ENCODE data around the gene LRIG1. TPM values are rescaled to one million over a fixed set of nuclear protein-coding genes. Genes with fewer than 3 reads are reported as not detected.
A peak's percentile ranks its signal among the peaks of the same experiment; 100 is the strongest.
"Not testable (repeated sequence)": the region's sequence is repeated elsewhere in the genome, so short reads cannot be mapped to it uniquely, and the experiment has no call there.

Gene LRIG1
- polyA plus RNA-seq, 4 donors = 3.5 to 41.0 (median 21.9) TPM

DNA sequence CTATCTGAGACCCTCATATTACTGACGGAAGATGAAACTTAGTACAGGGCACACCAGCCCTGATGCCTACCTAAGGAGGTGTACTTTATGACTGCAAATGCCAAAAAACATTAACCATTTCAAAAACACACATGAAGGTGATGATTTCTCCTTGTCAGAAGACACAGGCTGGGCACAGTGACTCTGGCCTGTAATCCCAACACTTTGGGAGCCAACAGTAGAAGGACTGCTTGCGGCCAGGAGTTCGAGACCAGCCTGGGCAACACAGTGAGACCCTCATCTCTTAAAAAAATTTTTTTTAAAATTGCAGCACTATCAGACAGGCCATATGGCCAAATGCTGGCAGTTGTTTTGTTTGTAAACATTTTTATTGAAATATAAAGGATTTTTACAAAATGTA lies 73.5 kb downstream of the LRIG1 start:
- Histone ChIP-seq H3K36me3 (ENCODE audit: control insufficient read depth in 3 of 3, insufficient read depth in 2 of 3, low read depth in 1 of 3, low read length in 3 of 3) (peaks cover 0 to 31% (median 0%) of the 10 kb centered on the region in 3 donors), H3K27me3 (ENCODE audit: control insufficient read depth in 3 of 3, insufficient read depth in 3 of 3, low read length in 3 of 3) (no peaks in the 10 kb centered on the region), H3K27ac (ENCODE audit: low read depth in 1 of 3, low read length in 2 of 3) (no peak overlapping the region), H3K9me3 (ENCODE audit: control insufficient read depth in 2 of 2, insufficient read depth in 1 of 2, low read depth in 1 of 2, low read length in 1 of 2) (peaks cover 0 to 8% of the 10 kb centered on the region in 2 donors), H3K4me3 (ENCODE audit: low read depth in 1 of 3, low read length in 3 of 3) (no peak overlapping the region), H3K4me1 (ENCODE audit: control insufficient read depth in 3 of 3, insufficient read depth in 2 of 3, low read depth in 1 of 3, low read length in 2 of 3) (peaks cover 0 to 14% (median 3%) of the 10 kb centered on the region in 3 donors)
- 88 to 96% (median 92%) methylated on average over 3 of the region's 3 CpGs for WGBS, 3 donors
- FAIRE-seq (no peak), DNase-seq (no peak)

DNA sequence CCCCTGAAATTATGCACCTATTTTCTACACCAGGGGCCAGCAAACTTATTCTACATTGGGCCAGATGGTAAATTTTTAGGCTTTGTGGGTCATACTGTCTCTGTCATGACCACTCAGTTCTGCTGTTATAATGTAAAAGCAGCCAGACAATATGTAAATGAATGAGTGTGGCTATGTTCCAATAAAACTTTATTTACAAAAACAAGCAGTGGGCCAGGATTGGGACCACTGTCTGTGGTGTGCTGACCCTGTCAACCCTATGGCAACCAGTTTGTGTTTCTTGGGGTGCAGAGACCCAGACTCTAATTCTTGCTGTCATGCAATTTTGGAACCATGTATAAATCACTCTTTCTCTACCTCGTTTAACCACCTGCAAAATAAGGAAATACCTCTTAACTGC lies 74.7 kb downstream of the LRIG1 start:
- H3K27ac ChIP-seq (ENCODE audit: low read depth in 1 of 3, low read length in 2 of 3) = peak overlapping the region in 1 of 3 donors; percentile 17
- H3K9me3 ChIP-seq (ENCODE audit: control insufficient read depth in 2 of 2, insufficient read depth in 1 of 2, low read depth in 1 of 2, low read length in 1 of 2) = peaks cover 0 to 17% of the 10 kb centered on the region in 2 donors
- peaks cover 0 to 8% (median 3%) of the 10 kb centered on the region in 3 donors for H3K4me1 ChIP-seq (ENCODE audit: control insufficient read depth in 3 of 3, insufficient read depth in 2 of 3, low read depth in 1 of 3, low read length in 2 of 3)
- DNase-seq (no peak), FAIRE-seq (no peak)
- no peaks in the 10 kb centered on the region for H3K27me3 ChIP-seq (ENCODE audit: control insufficient read depth in 3 of 3, insufficient read depth in 3 of 3, low read length in 3 of 3)
- H3K4me3 ChIP-seq (ENCODE audit: low read depth in 1 of 3, low read length in 3 of 3) = no peak overlapping the region
- H3K36me3 ChIP-seq (ENCODE audit: control insufficient read depth in 3 of 3, insufficient read depth in 2 of 3, low read depth in 1 of 3, low read length in 3 of 3) = peaks cover 0 to 27% (median 0%) of the 10 kb centered on the region in 3 donors
- WGBS, 3 donors = 38 to 58% (median 38%) methylated on average over 1 of the region's 1 CpG

DNA sequence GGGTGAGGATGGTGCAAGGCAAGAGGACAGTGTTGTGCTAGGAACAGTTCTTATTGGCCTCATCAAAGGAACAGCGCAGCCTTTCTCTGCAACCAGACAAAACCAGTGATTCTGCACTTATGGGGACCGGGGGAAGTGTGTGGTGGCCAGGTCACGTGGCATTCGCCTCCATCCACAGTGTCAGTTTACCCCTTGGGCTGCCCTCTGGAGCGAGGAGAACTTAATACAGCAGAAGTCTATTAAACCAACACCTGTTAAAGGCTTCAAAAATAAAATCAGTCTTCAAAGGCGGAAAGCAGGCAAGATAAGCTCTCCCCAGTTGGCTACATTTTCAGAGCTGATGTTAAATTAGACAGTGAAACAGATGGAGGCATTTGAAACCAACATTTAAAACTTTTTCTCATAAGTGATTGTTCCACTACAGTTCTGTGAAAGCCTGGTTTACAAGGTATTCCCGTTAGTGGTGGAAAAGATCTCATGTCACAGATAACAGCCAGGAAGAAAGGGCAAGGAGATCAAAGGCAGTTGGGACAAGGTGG lies 75.2 kb downstream of the LRIG1 start:
- H3K27me3 ChIP-seq (ENCODE audit: control insufficient read depth in 3 of 3, insufficient read depth in 3 of 3, low read length in 3 of 3) = no peaks in the 10 kb centered on the region
- H3K9me3 ChIP-seq (ENCODE audit: control insufficient read depth in 2 of 2, insufficient read depth in 1 of 2, low read depth in 1 of 2, low read length in 1 of 2) = peaks cover 0 to 21% of the 10 kb centered on the region in 2 donors
- FAIRE-seq (no peak), DNase-seq (no peak)
- peaks cover 0 to 8% (median 3%) of the 10 kb centered on the region in 3 donors for H3K4me1 ChIP-seq (ENCODE audit: control insufficient read depth in 3 of 3, insufficient read depth in 2 of 3, low read depth in 1 of 3, low read length in 2 of 3)
- no peak overlapping the region for H3K4me3 ChIP-seq (ENCODE audit: low read depth in 1 of 3, low read length in 3 of 3)
- peak overlapping the region in 1 of 3 donors; percentile 17 for H3K27ac ChIP-seq (ENCODE audit: low read depth in 1 of 3, low read length in 2 of 3)
- peaks cover 0 to 23% (median 0%) of the 10 kb centered on the region in 3 donors for H3K36me3 ChIP-seq (ENCODE audit: control insufficient read depth in 3 of 3, insufficient read depth in 2 of 3, low read depth in 1 of 3, low read length in 3 of 3)
- 69 to 83% (median 74%) methylated on average over 7 of the region's 7 CpGs for WGBS, 3 donors

DNA sequence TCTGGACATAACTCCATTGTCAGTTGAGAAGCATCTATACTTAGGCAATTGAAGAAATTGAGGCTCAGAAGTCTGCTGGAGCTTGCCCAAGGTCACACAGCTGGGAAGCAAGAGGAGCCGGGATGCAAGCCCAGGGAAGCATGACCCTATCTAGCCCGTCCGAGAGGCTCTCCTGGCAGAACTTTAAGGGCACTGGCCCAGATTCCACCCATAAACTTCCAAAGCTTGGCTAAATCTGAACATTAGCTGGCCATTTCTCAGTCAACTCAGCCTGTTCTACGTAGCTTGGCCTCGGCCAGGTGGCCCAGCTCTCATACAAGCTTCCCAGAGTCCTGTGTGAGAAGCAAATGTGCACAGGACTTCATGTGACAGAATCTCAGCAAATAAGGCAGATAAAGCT lies 75.8 kb downstream of the LRIG1 start:
- Histone ChIP-seq H3K9me3 (ENCODE audit: control insufficient read depth in 2 of 2, insufficient read depth in 1 of 2, low read depth in 1 of 2, low read length in 1 of 2) (peaks cover 0 to 23% of the 10 kb centered on the region in 2 donors), H3K4me3 (ENCODE audit: low read depth in 1 of 3, low read length in 3 of 3) (no peak overlapping the region), H3K27me3 (ENCODE audit: control insufficient read depth in 3 of 3, insufficient read depth in 3 of 3, low read length in 3 of 3) (no peaks in the 10 kb centered on the region), H3K27ac (ENCODE audit: low read depth in 1 of 3, low read length in 2 of 3) (no peak overlapping the region), H3K4me1 (ENCODE audit: control insufficient read depth in 3 of 3, insufficient read depth in 2 of 3, low read depth in 1 of 3, low read length in 2 of 3) (peaks cover 0 to 8% (median 3%) of the 10 kb centered on the region in 3 donors), H3K36me3 (ENCODE audit: control insufficient read depth in 3 of 3, insufficient read depth in 2 of 3, low read depth in 1 of 3, low read length in 3 of 3) (peaks cover 0 to 18% (median 0%) of the 10 kb centered on the region in 3 donors)
- 66 to 75% (median 72%) methylated on average over 5 of the region's 5 CpGs for WGBS, 3 donors
- DNase-seq = no peak
- no peak for FAIRE-seq

DNA sequence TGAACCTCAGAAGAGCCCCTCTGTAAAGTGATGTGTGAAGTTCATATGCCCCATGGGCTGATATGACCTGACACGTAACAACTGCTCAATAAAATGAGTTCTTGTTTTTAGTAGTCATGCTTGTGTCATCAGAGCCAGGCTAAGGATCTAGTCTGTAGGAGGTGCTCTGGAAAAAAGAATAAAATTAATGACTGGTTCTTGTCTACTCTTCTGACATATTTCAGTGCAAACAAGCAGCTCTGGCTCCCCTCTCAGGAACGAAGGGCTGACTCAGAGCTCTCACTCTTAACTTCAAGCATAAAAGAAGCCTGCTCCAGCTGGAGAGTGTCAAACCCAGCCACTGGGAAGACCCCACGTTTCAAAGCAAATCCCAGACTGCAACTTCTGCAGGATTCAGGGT lies 77.0 kb downstream of the LRIG1 start:
- Histone ChIP-seq H3K36me3 (ENCODE audit: control insufficient read depth in 3 of 3, insufficient read depth in 2 of 3, low read depth in 1 of 3, low read length in 3 of 3) (peaks cover 0 to 25% (median 0%) of the 10 kb centered on the region in 3 donors), H3K4me3 (ENCODE audit: low read depth in 1 of 3, low read length in 3 of 3) (no peak overlapping the region), H3K27me3 (ENCODE audit: control insufficient read depth in 3 of 3, insufficient read depth in 3 of 3, low read length in 3 of 3) (no peaks in the 10 kb centered on the region), H3K27ac (ENCODE audit: low read depth in 1 of 3, low read length in 2 of 3) (no peak overlapping the region), H3K4me1 (ENCODE audit: control insufficient read depth in 3 of 3, insufficient read depth in 2 of 3, low read depth in 1 of 3, low read length in 2 of 3) (peaks cover 0 to 3% (median 0%) of the 10 kb centered on the region in 3 donors), H3K9me3 (ENCODE audit: control insufficient read depth in 2 of 2, insufficient read depth in 1 of 2, low read depth in 1 of 2, low read length in 1 of 2) (peaks cover 0 to 23% of the 10 kb centered on the region in 2 donors)
- 42 to 54% (median 43%) methylated on average over 3 of the region's 3 CpGs for WGBS, 3 donors
- FAIRE-seq (no peak), DNase-seq (no peak)

DNA sequence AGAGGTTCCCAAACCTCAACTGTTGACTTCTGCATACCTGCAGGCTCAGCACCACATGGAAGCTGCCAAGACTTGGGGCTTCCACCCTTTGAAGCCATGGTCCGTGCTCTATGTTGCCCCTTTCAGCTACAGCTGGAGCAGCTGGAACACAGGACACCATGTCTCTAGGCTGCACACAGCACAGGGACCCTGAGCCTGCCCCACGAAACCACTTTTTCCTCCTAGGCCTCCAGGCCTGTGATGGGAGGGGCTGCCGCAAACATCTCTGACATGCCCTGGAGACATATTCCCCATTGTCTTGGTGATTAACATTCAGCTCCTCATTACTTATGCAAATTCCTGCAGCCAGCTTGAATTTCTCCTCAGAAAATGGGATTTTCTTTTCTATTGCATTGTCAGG lies 78.9 kb downstream of the LRIG1 start:
- not testable (repeated sequence) for H3K4me1 ChIP-seq (ENCODE audit: control insufficient read depth in 3 of 3, insufficient read depth in 2 of 3, low read depth in 1 of 3, low read length in 2 of 3)
- 96 to 98% (median 96%) methylated on average over 3 of the region's 3 CpGs for WGBS, 3 donors

DNA sequence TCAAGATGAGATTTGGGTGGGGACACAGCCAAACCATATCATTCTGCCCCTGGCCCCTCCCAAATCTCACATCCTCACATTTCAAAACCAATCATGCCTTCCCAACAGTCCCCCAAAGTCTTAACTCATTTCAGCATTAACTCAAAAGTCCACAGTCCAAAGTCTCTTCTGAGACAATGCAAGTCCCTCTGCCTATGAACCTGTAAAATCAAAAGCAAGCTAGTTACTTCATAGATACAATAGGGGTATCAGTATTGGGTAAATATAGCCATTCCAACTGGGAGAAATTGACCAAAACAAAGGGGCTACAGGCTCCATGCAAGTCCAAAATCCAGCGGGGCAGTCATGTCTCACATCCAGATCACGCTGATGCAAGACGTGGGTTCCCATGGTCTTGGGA lies 79.7 kb downstream of the LRIG1 start:
- not testable (repeated sequence) for H3K27me3 ChIP-seq (ENCODE audit: control insufficient read depth in 3 of 3, insufficient read depth in 3 of 3, low read length in 3 of 3); DNase-seq; H3K4me1 ChIP-seq (ENCODE audit: control insufficient read depth in 3 of 3, insufficient read depth in 2 of 3, low read depth in 1 of 3, low read length in 2 of 3); H3K27ac ChIP-seq (ENCODE audit: low read depth in 1 of 3, low read length in 2 of 3); H3K4me3 ChIP-seq (ENCODE audit: low read depth in 1 of 3, low read length in 3 of 3); FAIRE-seq
- Histone ChIP-seq H3K9me3 (ENCODE audit: control insufficient read depth in 2 of 2, insufficient read depth in 1 of 2, low read depth in 1 of 2, low read length in 1 of 2) (peaks cover 0 to 23% of the 10 kb centered on the region in 2 donors), H3K36me3 (ENCODE audit: control insufficient read depth in 3 of 3, insufficient read depth in 2 of 3, low read depth in 1 of 3, low read length in 3 of 3) (peaks cover 0 to 34% (median 0%) of the 10 kb centered on the region in 3 donors)
- 96 to 97% (median 97%) methylated on average over 3 of the region's 3 CpGs for WGBS, 3 donors

More for the DNA sequence above, 78.9 kb downstream of the LRIG1 start:
- not testable (repeated sequence) for H3K27ac ChIP-seq (ENCODE audit: low read depth in 1 of 3, low read length in 2 of 3); H3K4me3 ChIP-seq (ENCODE audit: low read depth in 1 of 3, low read length in 3 of 3); DNase-seq; H3K27me3 ChIP-seq (ENCODE audit: control insufficient read depth in 3 of 3, insufficient read depth in 3 of 3, low read length in 3 of 3); FAIRE-seq
- Histone ChIP-seq H3K36me3 (ENCODE audit: control insufficient read depth in 3 of 3, insufficient read depth in 2 of 3, low read depth in 1 of 3, low read length in 3 of 3) (peaks cover 0 to 31% (median 0%) of the 10 kb centered on the region in 3 donors), H3K9me3 (ENCODE audit: control insufficient read depth in 2 of 2, insufficient read depth in 1 of 2, low read depth in 1 of 2, low read length in 1 of 2) (peaks cover 0 to 23% of the 10 kb centered on the region in 2 donors)

DNA sequence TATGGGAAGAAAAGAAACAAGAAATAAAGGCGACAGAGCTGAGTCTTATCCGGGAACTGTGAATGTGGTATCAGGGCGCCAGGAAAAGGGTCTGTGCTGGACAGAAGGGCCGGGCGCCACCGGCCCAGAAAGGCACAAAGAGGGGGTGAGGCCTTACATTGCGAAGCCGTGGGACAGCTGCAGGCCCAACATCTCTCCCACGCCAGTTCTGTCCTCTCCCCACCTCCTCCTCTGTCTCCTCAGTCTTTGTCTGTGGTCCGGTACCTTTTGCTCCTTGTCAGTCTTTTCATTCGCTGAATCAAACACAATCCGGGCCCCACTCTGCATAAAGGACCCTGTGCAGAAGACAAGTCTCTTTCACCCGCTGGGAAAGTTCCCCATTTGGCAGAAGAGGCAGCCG lies 81.8 kb downstream of the LRIG1 start:
- H3K27ac ChIP-seq (ENCODE audit: low read depth in 1 of 3, low read length in 2 of 3) = no peak overlapping the region
- FAIRE-seq (no peak), DNase-seq (no peak)

More for the DNA sequence above, 81.8 kb downstream of the LRIG1 start:
- no peak overlapping the region for H3K4me3 ChIP-seq (ENCODE audit: low read depth in 1 of 3, low read length in 3 of 3)
- peaks cover 0 to 42% (median 0%) of the 10 kb centered on the region in 3 donors for H3K36me3 ChIP-seq (ENCODE audit: control insufficient read depth in 3 of 3, insufficient read depth in 2 of 3, low read depth in 1 of 3, low read length in 3 of 3)
- WGBS, 3 donors = 89 to 91% (median 90%) methylated on average over 14 of the region's 14 CpGs
- peaks cover 0 to 3% (median 0%) of the 10 kb centered on the region in 3 donors for H3K4me1 ChIP-seq (ENCODE audit: control insufficient read depth in 3 of 3, insufficient read depth in 2 of 3, low read depth in 1 of 3, low read length in 2 of 3)
- H3K27me3 ChIP-seq (ENCODE audit: control insufficient read depth in 3 of 3, insufficient read depth in 3 of 3, low read length in 3 of 3) = no peaks in the 10 kb centered on the region
- peaks cover 0 to 23% of the 10 kb centered on the region in 2 donors for H3K9me3 ChIP-seq (ENCODE audit: control insufficient read depth in 2 of 2, insufficient read depth in 1 of 2, low read depth in 1 of 2, low read length in 1 of 2)

Data from small intestine (tissue), 7 donors.